ENCODE data around the gene PRDM15. TPM values are rescaled to one million over a fixed set of nuclear protein-coding genes. Genes with fewer than 3 reads are reported as not detected.

The PRDM15 gene
- total RNA-seq, 3 donors from 2014 or later (not counting 1 experiment from before 2014, with no cell fraction given): 11.4 to 13.5 (median 11.9) TPM

GRCh38 chr21:41831866-41832595 lies 47.1 kb downstream of the PRDM15 start:
- 91% methylated on average over 17 of the region's 17 CpGs for WGBS (ENCODE audit: insufficient coverage)
- no peak overlapping the region for H3K27ac Mint-ChIP-seq

GRCh38 chr21:41831453-41831831 lies 47.7 kb downstream of the PRDM15 start:
- DNase-seq: no peak
- H3K27me3 Mint-ChIP-seq (ENCODE audit: low read depth in 2 of 2): no peaks in the 10 kb centered on the region
- TF ChIP-seq CTCF (IDR thresholded peaks at IDR 0.05): no peak
- no peaks in the 10 kb centered on the region for H3K27me3 ChIP-seq (ENCODE audit: control insufficient read depth, insufficient read depth, low read length)
- H3K9me3 Mint-ChIP-seq: no peaks in the 10 kb centered on the region
- peaks cover under 1% of the 10 kb centered on the region for H3K36me3 Mint-ChIP-seq
- intact Hi-C loops (cut with micrococcal nuclease): no loop called here
- H3K4me3 ChIP-seq (ENCODE audit: low read length): no peak overlapping the region
- no peaks in the 10 kb centered on the region for H3K4me1 ChIP-seq (ENCODE audit: control insufficient read depth, insufficient read depth, low read length)
- WGBS (ENCODE audit: insufficient coverage): 79% methylated on average over 8 of the region's 8 CpGs
- no peaks in the 10 kb centered on the region for H3K9me3 ChIP-seq (ENCODE audit: control insufficient read depth, insufficient read depth, low read length)
- H3K4me3 Mint-ChIP-seq: no peak overlapping the region
- H3K36me3 ChIP-seq (ENCODE audit: control insufficient read depth, insufficient read depth, low read length): peaks cover 11% of the 10 kb centered on the region
- H3K4me1 Mint-ChIP-seq: no peaks in the 10 kb centered on the region
- H3K27ac Mint-ChIP-seq: no peak overlapping the region
- no peak overlapping the region for H3K27ac ChIP-seq (ENCODE audit: low read length)
- ATAC-seq: no peak

More at GRCh38 chr21:41831866-41832595, 47.1 kb downstream of the PRDM15 start:
- Mint-ChIP-seq H3K9me3 (no peaks in the 10 kb centered on the region), H3K27me3 (ENCODE audit: low read depth in 2 of 2) (no peaks in the 10 kb centered on the region), H3K4me1 (no peaks in the 10 kb centered on the region), H3K36me3 (peaks cover 7% of the 10 kb centered on the region), H3K4me3 (no peak overlapping the region)
- DNase-seq (no peak), ATAC-seq (no peak)
- Histone ChIP-seq H3K27me3 (ENCODE audit: control insufficient read depth, insufficient read depth, low read length) (no peaks in the 10 kb centered on the region), H3K36me3 (ENCODE audit: control insufficient read depth, insufficient read depth, low read length) (peaks cover 13% of the 10 kb centered on the region), H3K4me1 (ENCODE audit: control insufficient read depth, insufficient read depth, low read length) (no peaks in the 10 kb centered on the region), H3K4me3 (ENCODE audit: low read length) (no peak overlapping the region), H3K9me3 (ENCODE audit: control insufficient read depth, insufficient read depth, low read length) (no peaks in the 10 kb centered on the region), H3K27ac (ENCODE audit: low read length) (no peak overlapping the region)
- intact Hi-C loops (cut with micrococcal nuclease): no loop called here
- no peak for TF ChIP-seq CTCF (IDR thresholded peaks at IDR 0.05)

GRCh38 chr21:41830764-41831452 lies 48.2 kb downstream of the PRDM15 start:
- no peaks in the 10 kb centered on the region for H3K9me3 ChIP-seq (ENCODE audit: control insufficient read depth, insufficient read depth, low read length)
- Mint-ChIP-seq H3K27ac (no peak overlapping the region), H3K36me3 (no peaks in the 10 kb centered on the region), H3K27me3 (ENCODE audit: low read depth in 2 of 2) (no peaks in the 10 kb centered on the region), H3K4me3 (no peak overlapping the region), H3K4me1 (no peaks in the 10 kb centered on the region), H3K9me3 (no peaks in the 10 kb centered on the region)
- intact Hi-C loops (cut with micrococcal nuclease): no loop called here
- no peak for DNase-seq
- no peak overlapping the region for H3K27ac ChIP-seq (ENCODE audit: low read length)
- 95% methylated on average over 21 of the region's 21 CpGs for WGBS (ENCODE audit: insufficient coverage)
- no peak for TF ChIP-seq CTCF (IDR thresholded peaks at IDR 0.05)
- no peaks in the 10 kb centered on the region for H3K4me1 ChIP-seq (ENCODE audit: control insufficient read depth, insufficient read depth, low read length)
- H3K36me3 ChIP-seq (ENCODE audit: control insufficient read depth, insufficient read depth, low read length): peaks cover 8% of the 10 kb centered on the region
- H3K27me3 ChIP-seq (ENCODE audit: control insufficient read depth, insufficient read depth, low read length): no peaks in the 10 kb centered on the region
- H3K4me3 ChIP-seq (ENCODE audit: low read length): no peak overlapping the region
- ATAC-seq: no peak
